Left ventricle myocardium inferior (tissue), 1 donor: ENCODE measurements around the gene METTL8. TPM values are rescaled to one million over a fixed set of nuclear protein-coding genes. Genes with fewer than 3 reads are reported as not detected.
A peak's percentile ranks its signal among the peaks of the same experiment; 100 is the strongest.

Source experiments
- DNase-seq: peaks from one replicate; pipeline ENCODE4 v3.0.0-alpha.2; 2020
- H3K27ac ChIP-seq: fragments of 200-600 bp; replicated peaks from 2 replicates; pipeline ENCODE4 v1.8.0; 2021
- H3K27me3 ChIP-seq: fragments of 200-600 bp; 2 replicates; pipeline ENCODE4 v1.8.0; 2021; ENCODE audit warnings: low read depth
- H3K36me3 ChIP-seq: fragments of 200-600 bp; 2 replicates; pipeline ENCODE4 v1.8.0; 2021
- H3K4me1 ChIP-seq: fragments of 200-600 bp; 2 replicates; pipeline ENCODE4 v1.8.0; 2021
- H3K4me3 ChIP-seq: fragments of 200-600 bp; 2 replicates; pipeline ENCODE4 v1.8.0; 2021; ENCODE audit warnings: mild to moderate bottlenecking, moderate library complexity
- H3K9me3 ChIP-seq: fragments of 200-600 bp; replicated peaks from 2 replicates; pipeline ENCODE4 v1.8.0; 2021
- intact Hi-C: fragments of 100-400 bp; cut with micrococcal nuclease; formaldehyde crosslinking; loops from one replicate; pipeline ENCODE4 v1.11.0; 2022
- total RNA-seq: library from RNA; stranded (reverse); fragmentation: NEBNext Ultra II Directional; extraction: Animal tissue kit (Norgen Biotek cat#: 25700); gene quantifications from one replicate; pipeline ENCODE4 v1.2.1, GENCODE V29; 2021
- TF ChIP-seq, protein P1 (sequence below): fragments of 200-600 bp; IDR thresholded peaks from 2 replicates; pipeline ENCODE4 v1.8.0; 2021; ENCODE audit warnings: antibody characterized with exemption, mild to moderate bottlenecking, borderline replicate concordance
- donor health status: DM: no; HTN: yes; CAD: no; lungs with severe emphysema.

The METTL8 gene
- total RNA-seq, 1 donor from 2014 or later: 10.4 TPM

DNA sequence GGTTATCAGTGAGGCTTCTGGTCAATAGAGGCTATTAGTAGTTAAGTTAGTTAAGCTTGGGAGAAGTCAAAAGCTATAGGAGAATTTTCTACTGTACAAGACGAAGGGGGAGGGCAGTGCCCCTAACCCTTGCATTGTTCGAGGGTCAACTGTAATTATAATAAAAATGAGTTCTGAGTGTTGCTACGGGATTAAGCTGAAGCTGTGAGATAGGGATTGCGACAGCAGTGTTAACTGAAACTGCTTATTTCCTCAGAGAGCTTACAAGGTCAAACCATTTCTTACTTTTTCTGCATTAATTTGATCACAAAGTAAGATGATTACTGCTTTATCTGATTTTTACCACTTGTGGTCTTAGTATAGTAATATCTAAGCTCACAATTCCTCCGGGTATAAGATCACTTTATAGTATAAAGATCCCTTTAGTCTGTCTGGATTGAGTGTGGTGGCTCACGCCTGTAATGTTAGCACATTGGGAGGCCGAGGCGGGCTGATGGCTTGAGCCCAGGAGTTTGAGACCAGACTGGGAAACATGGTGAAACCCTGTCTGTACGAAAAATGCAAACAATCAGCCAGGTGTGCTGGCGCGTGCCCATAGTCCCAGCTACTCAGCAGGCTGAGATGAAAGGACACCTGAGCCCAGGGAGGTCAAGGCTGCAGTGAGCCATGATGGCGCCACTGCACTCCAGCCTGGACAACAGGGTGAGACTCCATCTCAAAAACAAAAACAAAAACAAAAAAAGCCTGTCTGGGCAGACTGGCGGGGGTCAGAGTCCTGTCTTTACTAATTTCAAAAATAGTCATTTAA, 153.6 kb downstream of the METTL8 start:
- intact Hi-C loops: no loop called here
- no peak overlapping the region for H3K27ac ChIP-seq
- no peak for DNase-seq
- H3K27me3 ChIP-seq: no peaks in the 10 kb centered on the region
- no peaks in the 10 kb centered on the region for H3K9me3 ChIP-seq
- no peak overlapping the region for H3K4me3 ChIP-seq
- TF ChIP-seq, protein P1, sequence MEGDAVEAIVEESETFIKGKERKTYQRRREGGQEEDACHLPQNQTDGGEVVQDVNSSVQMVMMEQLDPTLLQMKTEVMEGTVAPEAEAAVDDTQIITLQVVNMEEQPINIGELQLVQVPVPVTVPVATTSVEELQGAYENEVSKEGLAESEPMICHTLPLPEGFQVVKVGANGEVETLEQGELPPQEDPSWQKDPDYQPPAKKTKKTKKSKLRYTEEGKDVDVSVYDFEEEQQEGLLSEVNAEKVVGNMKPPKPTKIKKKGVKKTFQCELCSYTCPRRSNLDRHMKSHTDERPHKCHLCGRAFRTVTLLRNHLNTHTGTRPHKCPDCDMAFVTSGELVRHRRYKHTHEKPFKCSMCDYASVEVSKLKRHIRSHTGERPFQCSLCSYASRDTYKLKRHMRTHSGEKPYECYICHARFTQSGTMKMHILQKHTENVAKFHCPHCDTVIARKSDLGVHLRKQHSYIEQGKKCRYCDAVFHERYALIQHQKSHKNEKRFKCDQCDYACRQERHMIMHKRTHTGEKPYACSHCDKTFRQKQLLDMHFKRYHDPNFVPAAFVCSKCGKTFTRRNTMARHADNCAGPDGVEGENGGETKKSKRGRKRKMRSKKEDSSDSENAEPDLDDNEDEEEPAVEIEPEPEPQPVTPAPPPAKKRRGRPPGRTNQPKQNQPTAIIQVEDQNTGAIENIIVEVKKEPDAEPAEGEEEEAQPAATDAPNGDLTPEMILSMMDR: no peak
- H3K36me3 ChIP-seq: no peaks in the 10 kb centered on the region
- H3K4me1 ChIP-seq: no peaks in the 10 kb centered on the region

- Histone ChIP-seq H3K4me3 (no peak overlapping the region), H3K36me3 (no peaks in the 10 kb centered on the region), H3K4me1 (peaks cover 12% of the 10 kb centered on the region), H3K27ac (no peak overlapping the region), H3K9me3 (no peaks in the 10 kb centered on the region), H3K27me3 (no peaks in the 10 kb centered on the region)
- intact Hi-C loops: no loop called here
- DNase-seq: no peak
- TF ChIP-seq, protein P1: no peak
Observed at GRCh38 chr2:171274757-171275156, 159.0 kb downstream of the METTL8 start.

- H3K27ac ChIP-seq: peak overlapping the region; percentile 48
- TF ChIP-seq, protein P1: no peak
- H3K4me1 ChIP-seq: peaks cover 12% of the 10 kb centered on the region
- intact Hi-C loops: no loop called here
- H3K36me3 ChIP-seq: no peaks in the 10 kb centered on the region
- H3K27me3 ChIP-seq: no peaks in the 10 kb centered on the region
- DNase-seq: no peak
- no peaks in the 10 kb centered on the region for H3K9me3 ChIP-seq
- no peak overlapping the region for H3K4me3 ChIP-seq
Observed at GRCh38 chr2:171271971-171272436, 161.8 kb downstream of the METTL8 start.

DNA sequence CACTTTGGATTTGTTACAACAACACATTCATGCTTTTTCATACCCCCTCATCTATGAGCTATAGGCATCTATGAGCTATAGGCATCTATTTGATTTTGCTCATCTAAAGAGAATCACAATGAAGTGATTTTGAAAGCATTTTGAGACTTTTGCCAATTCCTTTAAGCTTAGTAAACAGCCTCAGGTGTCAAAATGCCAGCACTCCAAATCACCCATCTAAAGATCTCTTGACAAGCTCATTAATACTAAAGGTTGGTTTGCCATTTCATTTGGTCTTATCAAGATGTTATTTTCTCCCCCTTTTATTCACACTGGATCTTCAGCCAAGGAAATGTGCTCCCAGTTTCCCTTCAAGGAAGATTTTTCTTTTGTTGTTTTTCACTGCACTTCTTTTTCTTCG, 162.4 kb downstream of the METTL8 start:
- TF ChIP-seq, protein P1: no peak
- H3K36me3 ChIP-seq: no peaks in the 10 kb centered on the region
- no peak overlapping the region for H3K4me3 ChIP-seq
- H3K9me3 ChIP-seq: no peaks in the 10 kb centered on the region
- H3K27me3 ChIP-seq: no peaks in the 10 kb centered on the region
- no peak for DNase-seq
- no peak overlapping the region for H3K27ac ChIP-seq
- intact Hi-C loops: no loop called here
- peaks cover 12% of the 10 kb centered on the region for H3K4me1 ChIP-seq

DNA sequence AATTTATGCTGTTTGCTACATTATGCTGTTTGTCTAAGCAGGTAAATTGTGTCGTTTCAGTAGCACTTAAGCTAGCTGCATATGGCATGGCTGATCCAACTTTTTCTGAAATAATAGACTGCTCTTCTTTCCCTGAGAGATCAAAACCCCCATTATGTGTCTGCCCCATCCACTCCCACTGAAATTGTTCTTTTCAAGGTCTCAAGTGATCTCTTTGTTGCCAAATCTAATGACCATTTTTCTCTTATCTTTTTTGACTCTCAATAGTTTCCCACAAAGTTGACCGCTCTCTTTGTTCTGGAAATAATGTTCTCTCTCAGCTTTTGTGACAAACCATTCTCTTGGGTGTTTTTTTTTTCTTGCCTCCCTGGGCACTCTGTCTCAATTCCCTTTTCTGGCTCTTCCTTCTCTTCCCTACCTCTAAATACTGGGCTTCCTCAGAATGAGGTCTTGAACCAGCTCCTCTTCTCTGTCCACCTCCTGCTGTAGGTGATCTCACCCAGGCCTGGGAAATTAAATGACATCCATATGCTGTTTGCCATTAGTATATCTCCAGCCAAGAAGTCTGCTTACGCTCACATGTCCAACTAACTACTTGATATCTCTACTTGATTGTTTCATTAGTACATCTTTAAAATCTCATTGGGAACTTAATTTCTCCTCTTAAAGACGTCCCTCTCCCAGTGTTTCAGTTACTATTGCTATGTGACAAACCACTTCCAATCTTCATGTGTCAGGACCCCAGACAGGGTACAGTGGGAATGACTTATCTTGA, 165.7 kb downstream of the METTL8 start:
- intact Hi-C loops: no loop called here
- Histone ChIP-seq H3K9me3 (no peaks in the 10 kb centered on the region), H3K27ac (no peak overlapping the region), H3K36me3 (no peaks in the 10 kb centered on the region), H3K4me1 (peaks cover 12% of the 10 kb centered on the region), H3K27me3 (no peaks in the 10 kb centered on the region), H3K4me3 (no peak overlapping the region)
- no peak for DNase-seq
- TF ChIP-seq, protein P1: no peak

Other genes starting within 250 kb of the METTL8 start
- 5.2 TPM for gene DCAF17, start 236 bp upstream of the METTL8 start, total RNA-seq
- gene CYBRD1, start 88.5 kb upstream of the METTL8 start, total RNA-seq: 48.4 TPM